GM12864 (cell line): ENCODE results near the gene ADAD1.

Experiments used
- DNase-seq: peaks from one replicate; pipeline ENCODE4 v3.0.0-alpha.2; 2011; ENCODE audit warnings: low read depth
- H3K4me3 ChIP-seq: 2 replicates; pipeline ENCODE4 v1.5.1; 2011; ENCODE audit warnings: mild to moderate bottlenecking, low read depth, low read length, control low read depth
- TF ChIP-seq, protein P1 (sequence below): IDR thresholded peaks from 2 replicates; pipeline ENCODE4 v1.5.1; 2011; ENCODE audit warnings: low read depth, mild to moderate bottlenecking, moderate library complexity, low read length, control low read depth, inconsistent platforms; ENCODE audit errors: missing control alignments

The ADAD1 gene

DNA sequence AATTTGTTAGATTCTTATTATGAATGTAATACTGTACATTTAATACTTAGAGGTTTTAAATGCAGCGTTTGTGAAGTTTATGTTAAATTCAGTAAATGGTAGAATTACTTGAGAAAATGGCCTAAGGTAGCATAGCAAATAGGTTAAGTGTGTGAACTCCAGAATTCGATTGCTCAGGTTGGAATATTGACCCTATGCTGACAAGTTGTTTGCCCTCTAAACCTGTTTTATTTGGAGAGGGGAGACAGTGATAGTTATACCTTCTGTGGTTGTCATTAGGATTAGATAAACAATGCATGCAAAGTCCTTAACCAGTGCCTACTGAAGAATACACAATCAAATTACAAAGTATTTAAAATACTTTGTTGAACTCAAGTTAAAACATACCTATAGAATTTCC is 5.4 kb downstream of the ADAD1 start:
- no peak for DNase-seq
- TF ChIP-seq, protein P1, sequence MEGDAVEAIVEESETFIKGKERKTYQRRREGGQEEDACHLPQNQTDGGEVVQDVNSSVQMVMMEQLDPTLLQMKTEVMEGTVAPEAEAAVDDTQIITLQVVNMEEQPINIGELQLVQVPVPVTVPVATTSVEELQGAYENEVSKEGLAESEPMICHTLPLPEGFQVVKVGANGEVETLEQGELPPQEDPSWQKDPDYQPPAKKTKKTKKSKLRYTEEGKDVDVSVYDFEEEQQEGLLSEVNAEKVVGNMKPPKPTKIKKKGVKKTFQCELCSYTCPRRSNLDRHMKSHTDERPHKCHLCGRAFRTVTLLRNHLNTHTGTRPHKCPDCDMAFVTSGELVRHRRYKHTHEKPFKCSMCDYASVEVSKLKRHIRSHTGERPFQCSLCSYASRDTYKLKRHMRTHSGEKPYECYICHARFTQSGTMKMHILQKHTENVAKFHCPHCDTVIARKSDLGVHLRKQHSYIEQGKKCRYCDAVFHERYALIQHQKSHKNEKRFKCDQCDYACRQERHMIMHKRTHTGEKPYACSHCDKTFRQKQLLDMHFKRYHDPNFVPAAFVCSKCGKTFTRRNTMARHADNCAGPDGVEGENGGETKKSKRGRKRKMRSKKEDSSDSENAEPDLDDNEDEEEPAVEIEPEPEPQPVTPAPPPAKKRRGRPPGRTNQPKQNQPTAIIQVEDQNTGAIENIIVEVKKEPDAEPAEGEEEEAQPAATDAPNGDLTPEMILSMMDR, result no peak
- no peak overlapping the region for H3K4me3 ChIP-seq

DNA sequence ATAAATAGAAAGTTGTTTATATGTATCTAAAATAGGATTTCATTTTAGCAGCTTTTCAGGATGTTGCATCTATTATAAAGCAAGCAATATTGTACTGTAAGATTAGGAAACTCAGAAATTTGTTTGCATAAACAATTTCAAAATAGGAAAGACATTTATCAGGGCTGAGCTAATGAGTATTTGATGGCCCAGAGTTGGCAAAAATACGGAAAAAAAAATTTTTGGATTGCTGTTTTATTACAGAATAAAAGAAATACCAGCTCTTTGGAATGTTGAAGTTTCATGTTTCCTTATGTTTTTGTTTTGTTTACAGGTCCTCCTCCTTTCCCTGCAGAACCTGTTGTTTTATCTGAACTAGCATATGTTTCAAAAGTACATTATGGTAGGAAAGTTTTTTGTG is 14.5 kb downstream of the ADAD1 start:
- no peak for DNase-seq
- TF ChIP-seq, protein P1, result no peak
- H3K4me3 ChIP-seq, result no peak overlapping the region

DNA sequence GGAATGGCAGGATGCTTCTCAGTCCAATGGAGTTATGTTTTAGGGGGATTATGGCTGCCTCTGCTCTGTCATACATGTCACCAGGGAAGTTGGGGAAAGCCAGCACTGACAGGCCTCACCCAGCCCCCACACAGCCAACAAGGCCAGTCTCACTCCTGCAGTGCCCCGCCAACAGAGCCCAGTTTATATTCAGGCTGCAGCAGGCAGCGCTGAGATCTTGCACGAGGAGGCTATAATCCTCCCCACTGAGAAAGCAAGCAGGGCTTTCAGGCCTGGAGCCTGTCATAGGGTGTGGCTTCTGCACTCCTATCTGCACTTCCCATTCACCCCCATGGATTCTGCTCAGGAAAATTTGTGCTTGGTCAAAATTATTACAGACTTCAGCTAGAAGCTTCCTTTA is 25.1 kb downstream of the ADAD1 start:
- TF ChIP-seq, protein P1, result no peak
- no peak for DNase-seq
- H3K4me3 ChIP-seq, result no peak overlapping the region

DNA sequence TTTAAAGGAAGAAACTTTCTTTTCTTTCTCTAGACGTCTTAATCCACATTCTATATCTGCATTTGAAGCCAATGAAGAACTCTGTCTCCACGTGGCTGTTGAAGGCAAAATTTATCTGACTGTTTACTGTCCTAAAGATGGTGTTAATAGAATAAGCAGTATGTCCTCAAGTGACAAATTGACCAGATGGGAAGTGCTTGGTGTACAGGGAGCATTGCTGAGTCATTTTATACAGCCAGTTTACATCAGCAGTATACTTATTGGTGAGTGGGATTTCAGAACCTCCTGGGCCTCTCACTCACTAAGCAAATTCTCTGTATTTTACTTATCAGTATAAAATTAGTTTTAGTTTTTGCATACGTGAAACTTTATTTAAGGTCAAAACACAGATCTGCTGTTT is 33.7 kb downstream of the ADAD1 start:
- H3K4me3 ChIP-seq, result no peak overlapping the region
- TF ChIP-seq, protein P1, result no peak
- no peak for DNase-seq

DNA sequence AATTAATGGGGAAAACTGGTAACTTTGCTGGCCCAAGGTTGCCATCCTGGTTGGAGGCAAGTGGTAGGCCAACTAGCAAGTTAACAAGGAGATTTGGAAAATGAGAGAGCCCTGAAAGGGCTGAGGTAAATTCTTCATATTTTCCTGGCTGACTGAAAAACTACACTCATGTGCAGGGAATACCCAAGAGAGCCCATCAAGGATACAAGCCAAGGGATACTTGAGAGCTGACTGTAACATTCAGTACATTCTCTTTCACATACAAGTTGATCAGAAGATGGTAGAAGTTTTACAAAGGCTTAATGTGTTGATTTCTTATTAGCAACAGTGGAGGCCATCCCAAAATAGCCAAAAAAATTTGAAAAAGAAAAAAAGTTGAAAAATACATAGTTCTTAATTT is 44.4 kb downstream of the ADAD1 start:
- H3K4me3 ChIP-seq, result no peak overlapping the region
- TF ChIP-seq, protein P1, result no peak
- no peak for DNase-seq

DNA sequence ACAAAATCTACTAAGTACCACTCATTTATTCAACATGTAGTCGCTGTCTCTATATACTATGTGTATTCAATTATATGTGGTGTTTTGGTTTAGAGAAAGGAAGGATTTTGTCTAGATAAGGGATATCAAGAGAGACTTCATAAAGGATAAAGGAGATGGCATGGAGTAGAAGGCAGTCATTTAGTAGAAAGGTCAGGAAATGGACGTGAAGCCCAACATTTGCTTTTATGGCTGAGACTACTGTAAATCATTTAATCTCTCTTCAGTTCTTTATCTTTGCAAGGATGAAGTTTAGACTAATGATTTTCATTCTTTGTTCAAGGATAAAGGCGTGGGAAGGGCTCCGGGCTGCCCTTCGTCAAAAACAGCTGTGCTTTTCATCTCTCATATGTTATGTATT is 52.5 kb downstream of the ADAD1 start:
- TF ChIP-seq, protein P1, result no peak
- no peak for DNase-seq
- no peak overlapping the region for H3K4me3 ChIP-seq

DNA sequence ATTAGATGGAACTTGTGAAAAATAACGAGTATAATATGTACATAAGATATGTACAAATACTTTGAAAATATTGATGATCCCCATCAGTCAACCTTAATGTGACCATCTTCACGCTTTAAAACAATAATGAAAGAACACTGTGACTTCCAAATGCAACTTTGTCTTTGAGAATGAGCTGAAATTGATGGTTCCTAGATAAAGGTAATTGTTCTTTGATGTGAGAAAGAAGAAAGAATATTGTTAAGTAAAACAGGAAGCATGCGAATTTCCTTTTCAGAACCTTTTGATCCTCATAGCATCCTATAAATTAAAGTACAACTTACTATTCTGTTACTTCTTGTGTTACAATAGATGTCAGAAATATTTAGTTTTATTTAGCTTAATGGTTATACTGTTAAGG is 55.5 kb downstream of the ADAD1 start:
- H3K4me3 ChIP-seq, result no peak overlapping the region
- TF ChIP-seq, protein P1, result no peak
- DNase-seq, result no peak
